22Rv1 (cell line): Measurements from ENCODE around the gene SYNPO2.

Experiments used
- H3K27ac ChIP-seq: fragments of 450-650 bp; 2 replicates; pipeline ENCODE4 v1.5.1; 2017
- ZFX ChIP-seq: fragments of 450-650 bp; IDR thresholded peaks from 2 replicates; pipeline ENCODE4 v1.6.1; 2017; ENCODE audit warnings: antibody characterized with exemption, borderline replicate concordance
- TF ChIP-seq, protein P1 (sequence below): fragments of 450-650 bp; IDR thresholded peaks from 2 replicates; pipeline ENCODE4 v1.5.1; 2017; ENCODE audit warnings: mild to moderate bottlenecking

The SYNPO2 gene

DNA sequence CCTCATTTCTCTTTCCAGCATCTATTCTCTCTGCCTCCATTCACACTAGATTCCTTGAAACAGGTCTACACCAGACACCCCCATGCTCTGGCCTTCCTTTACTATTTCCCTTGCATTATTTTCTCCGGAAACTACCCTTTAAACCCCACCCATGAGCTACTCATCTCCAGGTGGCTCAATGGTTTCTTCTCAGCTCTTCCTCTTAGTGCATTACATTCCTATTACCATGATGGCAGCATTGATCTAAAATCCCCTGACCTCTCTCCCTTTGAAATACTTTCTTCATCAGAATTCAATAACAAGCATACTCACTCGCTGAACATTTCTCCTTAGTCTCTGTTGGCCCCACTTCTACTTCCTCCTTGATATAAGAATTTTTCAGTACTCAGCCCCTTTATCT, 94.6 kb downstream of the SYNPO2 start:
- TF ChIP-seq, protein P1, sequence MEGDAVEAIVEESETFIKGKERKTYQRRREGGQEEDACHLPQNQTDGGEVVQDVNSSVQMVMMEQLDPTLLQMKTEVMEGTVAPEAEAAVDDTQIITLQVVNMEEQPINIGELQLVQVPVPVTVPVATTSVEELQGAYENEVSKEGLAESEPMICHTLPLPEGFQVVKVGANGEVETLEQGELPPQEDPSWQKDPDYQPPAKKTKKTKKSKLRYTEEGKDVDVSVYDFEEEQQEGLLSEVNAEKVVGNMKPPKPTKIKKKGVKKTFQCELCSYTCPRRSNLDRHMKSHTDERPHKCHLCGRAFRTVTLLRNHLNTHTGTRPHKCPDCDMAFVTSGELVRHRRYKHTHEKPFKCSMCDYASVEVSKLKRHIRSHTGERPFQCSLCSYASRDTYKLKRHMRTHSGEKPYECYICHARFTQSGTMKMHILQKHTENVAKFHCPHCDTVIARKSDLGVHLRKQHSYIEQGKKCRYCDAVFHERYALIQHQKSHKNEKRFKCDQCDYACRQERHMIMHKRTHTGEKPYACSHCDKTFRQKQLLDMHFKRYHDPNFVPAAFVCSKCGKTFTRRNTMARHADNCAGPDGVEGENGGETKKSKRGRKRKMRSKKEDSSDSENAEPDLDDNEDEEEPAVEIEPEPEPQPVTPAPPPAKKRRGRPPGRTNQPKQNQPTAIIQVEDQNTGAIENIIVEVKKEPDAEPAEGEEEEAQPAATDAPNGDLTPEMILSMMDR, result no peak
- TF ChIP-seq ZFX, result no peak
- no peak overlapping the region for H3K27ac ChIP-seq

- H3K27ac ChIP-seq, result no peak overlapping the region
- TF ChIP-seq, protein P1, result no peak
- TF ChIP-seq ZFX, result no peak
Observed at GRCh38 chr4:118983831-118984230, 95.2 kb downstream of the SYNPO2 start.

DNA sequence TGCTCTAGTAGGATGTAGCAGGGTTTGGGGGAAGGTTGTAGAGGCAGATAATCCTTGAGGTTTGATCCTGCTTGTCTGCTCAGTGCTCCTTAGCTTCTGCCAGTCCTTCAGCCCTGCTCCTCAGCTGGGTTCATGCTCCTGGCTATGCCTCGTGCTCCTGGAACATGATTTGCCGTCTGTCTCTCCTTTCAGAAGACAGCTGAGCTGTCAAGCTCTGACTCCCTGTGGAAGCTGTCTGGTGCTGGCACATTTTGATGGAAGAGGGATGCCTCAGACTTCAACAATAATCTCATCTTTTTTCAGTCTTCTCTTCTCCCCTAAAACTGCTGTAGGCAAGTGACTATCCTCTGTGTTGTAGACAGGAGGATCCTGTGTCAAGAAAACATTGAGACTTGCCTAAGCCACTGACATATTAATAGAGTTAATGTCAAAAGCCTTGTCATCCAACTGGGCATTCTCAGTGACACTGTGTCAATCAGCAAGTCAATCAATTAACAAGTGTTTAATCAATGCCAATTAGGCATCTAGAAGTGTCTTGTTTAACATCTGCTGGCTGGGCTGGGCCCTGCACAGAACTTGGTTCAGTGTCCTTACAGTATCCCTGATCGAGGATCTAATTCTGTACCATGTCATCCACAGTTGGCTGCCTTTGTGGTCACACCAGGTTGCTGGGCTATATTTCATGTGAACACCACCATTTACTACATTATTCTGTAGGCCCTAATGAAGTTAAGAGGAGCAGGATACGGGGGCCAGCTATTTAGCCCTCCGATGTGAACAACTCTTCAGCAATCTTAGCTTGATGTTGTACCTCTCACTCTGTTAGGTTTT, 96.7 kb downstream of the SYNPO2 start:
- no peak overlapping the region for H3K27ac ChIP-seq
- TF ChIP-seq ZFX, result no peak
- TF ChIP-seq, protein P1, result no peak

GRCh38 chr4:118987959-118988634, 99.4 kb downstream of the SYNPO2 start:
- H3K27ac ChIP-seq, result peak overlapping the region; percentile 57
- TF ChIP-seq, protein P1, result no peak
- TF ChIP-seq ZFX, result no peak

DNA sequence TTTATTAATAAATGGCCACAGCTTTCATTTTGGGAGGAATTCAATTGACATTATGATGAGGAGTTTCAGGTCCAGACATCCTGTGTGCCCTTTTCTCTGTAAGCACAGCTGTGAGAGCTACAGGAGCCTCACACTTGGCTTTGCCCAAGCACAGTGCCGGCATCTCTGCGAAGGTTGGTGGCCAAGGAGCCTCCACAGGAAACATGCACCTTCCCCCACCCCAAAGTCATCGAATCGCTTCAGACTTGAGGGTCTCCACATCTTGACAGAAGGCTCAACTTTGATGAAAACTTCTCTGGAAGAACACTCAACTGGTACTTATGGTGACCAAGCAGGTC, 100.0 kb downstream of the SYNPO2 start:
- TF ChIP-seq, protein P1, result no peak
- no peak for TF ChIP-seq ZFX
- H3K27ac ChIP-seq, result peak overlapping the region; percentile 57

DNA sequence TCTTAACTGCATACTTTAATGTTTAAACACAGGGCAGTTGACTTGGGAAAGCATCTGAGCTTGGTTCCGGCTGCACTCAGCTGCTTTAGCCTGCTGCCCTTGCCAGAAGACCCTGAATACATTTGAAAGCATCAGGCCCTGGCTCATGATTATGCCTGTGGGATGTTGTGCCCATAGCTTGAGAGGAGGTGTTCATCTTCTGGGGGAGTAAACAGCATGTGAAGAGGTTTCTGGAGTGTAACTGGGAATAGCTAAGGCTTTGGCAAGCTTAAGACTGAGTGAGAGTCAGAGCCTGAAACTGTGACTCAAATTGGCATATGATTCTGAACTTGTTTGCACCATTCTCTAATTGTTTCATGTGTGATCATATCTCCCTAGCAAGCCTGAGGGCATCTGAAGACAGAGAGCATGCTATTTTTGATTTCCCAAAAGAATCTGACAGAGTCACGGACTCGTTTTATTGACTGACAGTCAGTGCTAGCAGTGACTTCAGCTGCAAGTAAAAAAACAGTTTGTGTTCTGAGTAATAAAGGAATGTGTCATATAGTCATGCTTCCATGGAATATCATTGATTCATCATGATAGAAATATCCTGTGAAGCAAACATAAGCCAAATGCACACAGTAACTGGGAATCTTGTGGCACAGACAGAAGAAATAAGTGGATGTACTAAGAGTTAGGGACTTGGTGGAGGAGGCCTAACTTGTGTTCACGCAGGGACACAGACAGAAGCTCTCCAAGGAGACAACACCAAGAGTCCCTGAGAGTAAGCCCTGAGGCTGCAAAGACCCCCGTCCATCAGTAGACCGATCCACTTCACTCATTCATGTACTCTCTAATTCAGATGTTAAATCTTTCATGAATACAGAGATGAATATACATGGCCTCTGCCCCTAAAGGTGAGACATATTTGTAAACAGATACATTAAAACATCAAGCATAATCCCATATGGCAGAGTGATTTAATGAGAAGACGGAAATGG, 100.7 kb downstream of the SYNPO2 start:
- TF ChIP-seq, protein P1, result no peak
- no peak for TF ChIP-seq ZFX
- peak overlapping the region; percentile 57 for H3K27ac ChIP-seq
